Adrenal gland (tissue), 5 donors: ENCODE results near the gene ALX1.

Experiments
- POLR2A ChIP-seq, 2 donors: fragments of 450-650 bp; IDR thresholded peaks; one replicate each; pipeline ENCODE4 v1.6.1; 2017; ENCODE audit warnings: antibody characterized with exemption in 2 of 2, mild to moderate bottlenecking in 2 of 2, moderate library complexity in 1 of 2
- TF ChIP-seq, protein P1 (sequence below), 6 experiments: fragments of 450-650 bp in 4 of 6; fragments of 200-600 bp in 2 of 6; sonication (generic) in 1 of 6; IDR thresholded peaks; 1 replicate in 5 of 6; 2 replicates in 1 of 6; pipeline versions ENCODE4 v1.5.1 to v1.8.0; 2016 to 2021; ENCODE audit warnings: antibody characterized with exemption in 6 of 6, mild to moderate bottlenecking in 2 of 6, moderate library complexity in 1 of 6
- donor health status: DM: no; HTN: no; CAD: no.

DNA sequence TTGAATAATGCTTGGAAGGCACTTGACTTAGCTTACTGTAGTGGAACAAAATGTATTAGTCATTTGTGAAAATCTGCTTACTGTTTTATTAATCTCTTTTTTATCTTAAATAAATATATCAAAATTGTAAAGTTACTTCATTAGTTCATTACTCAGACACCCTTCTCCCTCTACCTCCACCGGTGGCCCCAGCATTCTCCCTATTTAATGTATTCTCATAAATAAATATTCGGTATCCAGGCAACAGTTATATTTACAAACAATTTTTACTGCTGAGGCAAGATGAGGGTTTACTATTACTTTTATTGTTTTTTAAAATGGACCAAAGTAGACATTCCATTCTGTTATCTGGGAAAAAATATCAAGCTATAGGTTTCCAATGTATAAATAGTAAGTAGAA is 19.6 kb upstream of the ALX1 start:
- TF ChIP-seq, protein P1, sequence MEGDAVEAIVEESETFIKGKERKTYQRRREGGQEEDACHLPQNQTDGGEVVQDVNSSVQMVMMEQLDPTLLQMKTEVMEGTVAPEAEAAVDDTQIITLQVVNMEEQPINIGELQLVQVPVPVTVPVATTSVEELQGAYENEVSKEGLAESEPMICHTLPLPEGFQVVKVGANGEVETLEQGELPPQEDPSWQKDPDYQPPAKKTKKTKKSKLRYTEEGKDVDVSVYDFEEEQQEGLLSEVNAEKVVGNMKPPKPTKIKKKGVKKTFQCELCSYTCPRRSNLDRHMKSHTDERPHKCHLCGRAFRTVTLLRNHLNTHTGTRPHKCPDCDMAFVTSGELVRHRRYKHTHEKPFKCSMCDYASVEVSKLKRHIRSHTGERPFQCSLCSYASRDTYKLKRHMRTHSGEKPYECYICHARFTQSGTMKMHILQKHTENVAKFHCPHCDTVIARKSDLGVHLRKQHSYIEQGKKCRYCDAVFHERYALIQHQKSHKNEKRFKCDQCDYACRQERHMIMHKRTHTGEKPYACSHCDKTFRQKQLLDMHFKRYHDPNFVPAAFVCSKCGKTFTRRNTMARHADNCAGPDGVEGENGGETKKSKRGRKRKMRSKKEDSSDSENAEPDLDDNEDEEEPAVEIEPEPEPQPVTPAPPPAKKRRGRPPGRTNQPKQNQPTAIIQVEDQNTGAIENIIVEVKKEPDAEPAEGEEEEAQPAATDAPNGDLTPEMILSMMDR (IDR thresholded peaks at IDR 0.05), result no peak
- TF ChIP-seq POLR2A (IDR thresholded peaks at IDR 0.05), result no peak
